Upper lobe of left lung (tissue), 6 donors: ENCODE data around the gene TMEM138. TPM values are rescaled to one million over a fixed set of nuclear protein-coding genes. Genes with fewer than 3 reads are reported as not detected.

Experiments used
- ATAC-seq, 2 donors: fragments of 200-7000 bp; cut with Tn5 transposase; one replicate each; pipeline ENCODE4 v1.9.1; 2022; ENCODE audit warnings: mild to moderate bottlenecking in 2 of 2, moderate library complexity in 2 of 2; ENCODE audit not compliant: low FRiP score in 2 of 2
- DNase-seq, 2 donors: peaks; one replicate each; pipeline ENCODE4 v3.0.0-alpha.2; 2019 to 2020
- H3K27ac ChIP-seq, 4 donors: fragments of 200-600 bp; sonication (generic); one replicate each; pipeline ENCODE4 v1.5.1; 2016 to 2019
- H3K27me3 ChIP-seq, 4 donors: fragments of 200-600 bp; sonication (generic); one replicate each; pipeline ENCODE4 v1.5.1; 2017 to 2019
- H3K36me3 ChIP-seq, 4 donors: fragments of 200-600 bp; sonication (generic); one replicate each; pipeline ENCODE4 v1.5.1; 2016 to 2019
- H3K4me1 ChIP-seq, 4 donors: fragments of 200-600 bp; sonication (generic); one replicate each; pipeline ENCODE4 v1.5.1; 2018 to 2019
- H3K4me3 ChIP-seq, 4 donors: fragments of 200-600 bp; sonication (generic); one replicate each; pipeline ENCODE4 v1.5.1; 2017 to 2019; ENCODE audit warnings: mild to moderate bottlenecking in 2 of 4, moderate library complexity in 1 of 4
- H3K9me3 ChIP-seq, 4 donors: fragments of 200-600 bp; sonication (generic); one replicate each; pipeline ENCODE4 v1.5.1; 2018 to 2019
- EP300 ChIP-seq, 4 donors: sonication (generic); formaldehyde crosslinking; IDR thresholded peaks; one replicate each; pipeline ENCODE4 v1.5.1; 2017; ENCODE audit warnings: antibody characterized with exemption in 4 of 4, control low read depth in 2 of 4
- POLR2A ChIP-seq, 4 donors: fragments of 450-650 bp; IDR thresholded peaks; one replicate each; pipeline ENCODE4 v1.5.1; 2016 to 2017; ENCODE audit warnings: antibody characterized with exemption in 4 of 4, mild to moderate bottlenecking in 2 of 4
- POLR2AphosphoS5 ChIP-seq, 2 donors: sonication (generic); formaldehyde crosslinking; IDR thresholded peaks; one replicate each; pipeline ENCODE4 v1.5.1; 2017; ENCODE audit warnings: antibody characterized with exemption in 2 of 2
- WGBS, 2 donors: methylation state at CpG; one replicate each; pipeline ENCODE4 v1.1.5; 2017 to 2018; 5-methylcytosine and 5-hydroxymethylcytosine counted together
- total RNA-seq, 6 donors: library from RNA; depleted of rRNA in 4 of 6; stranded (reverse); fragments of >200 nt in 4 of 6; gene quantifications; one replicate each; pipeline versions ENCODE4 v1.1.0 to v1.2.1, GENCODE V29; 2016 to 2021
- TF ChIP-seq, protein P1 (sequence below), 6 experiments: fragments of 450-650 bp in 4 of 6; fragments of 200-600 bp in 2 of 6; sonication (generic) in 2 of 6; IDR thresholded peaks; one replicate each; pipeline ENCODE4 v1.5.1; 2016 to 2019; ENCODE audit warnings: antibody characterized with exemption in 6 of 6
- donor health status: DM: no; HTN: no; CAD: no; lungs with moderate emphysema.
- donor health status: DM: no; HTN: yes; CAD: no; lungs with severe emphysema.

The TMEM138 gene
- total RNA-seq, 6 donors from 2014 or later: 23.5 to 95.3 (median 34.5) TPM

GRCh38 chr11:61406067-61406466, 43.9 kb downstream of the TMEM138 start:
- WGBS, 2 donors: 92 to 96% methylated on average over 2 of the region's 2 CpGs
- H3K9me3 ChIP-seq: no peaks in the 10 kb centered on the region
- no peak for DNase-seq
- no peak overlapping the region for H3K4me3 ChIP-seq
- H3K36me3 ChIP-seq: peaks cover 35 to 97% (median 79%) of the 10 kb centered on the region in 4 donors
- no peak for ATAC-seq
- no peak for TF ChIP-seq POLR2A (IDR thresholded peaks at IDR 0.05)
- TF ChIP-seq, protein P1, sequence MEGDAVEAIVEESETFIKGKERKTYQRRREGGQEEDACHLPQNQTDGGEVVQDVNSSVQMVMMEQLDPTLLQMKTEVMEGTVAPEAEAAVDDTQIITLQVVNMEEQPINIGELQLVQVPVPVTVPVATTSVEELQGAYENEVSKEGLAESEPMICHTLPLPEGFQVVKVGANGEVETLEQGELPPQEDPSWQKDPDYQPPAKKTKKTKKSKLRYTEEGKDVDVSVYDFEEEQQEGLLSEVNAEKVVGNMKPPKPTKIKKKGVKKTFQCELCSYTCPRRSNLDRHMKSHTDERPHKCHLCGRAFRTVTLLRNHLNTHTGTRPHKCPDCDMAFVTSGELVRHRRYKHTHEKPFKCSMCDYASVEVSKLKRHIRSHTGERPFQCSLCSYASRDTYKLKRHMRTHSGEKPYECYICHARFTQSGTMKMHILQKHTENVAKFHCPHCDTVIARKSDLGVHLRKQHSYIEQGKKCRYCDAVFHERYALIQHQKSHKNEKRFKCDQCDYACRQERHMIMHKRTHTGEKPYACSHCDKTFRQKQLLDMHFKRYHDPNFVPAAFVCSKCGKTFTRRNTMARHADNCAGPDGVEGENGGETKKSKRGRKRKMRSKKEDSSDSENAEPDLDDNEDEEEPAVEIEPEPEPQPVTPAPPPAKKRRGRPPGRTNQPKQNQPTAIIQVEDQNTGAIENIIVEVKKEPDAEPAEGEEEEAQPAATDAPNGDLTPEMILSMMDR (IDR thresholded peaks at IDR 0.05): no peak
- TF ChIP-seq POLR2AphosphoS5 (IDR thresholded peaks at IDR 0.05): no peak
- no peak for TF ChIP-seq EP300 (IDR thresholded peaks at IDR 0.05)
- no peaks in the 10 kb centered on the region for H3K27me3 ChIP-seq
- H3K27ac ChIP-seq: no peak overlapping the region
- no peaks in the 10 kb centered on the region for H3K4me1 ChIP-seq

GRCh38 chr11:61406991-61407728, 45.0 kb downstream of the TMEM138 start:
- Histone ChIP-seq H3K27me3 (no peaks in the 10 kb centered on the region), H3K9me3 (no peaks in the 10 kb centered on the region), H3K4me1 (no peaks in the 10 kb centered on the region), H3K36me3 (peaks cover 44 to 98% (median 89%) of the 10 kb centered on the region in 4 donors), H3K27ac (no peak overlapping the region), H3K4me3 (no peak overlapping the region)
- no peak for ATAC-seq
- 93 to 97% methylated on average over 5 of the region's 5 CpGs for WGBS, 2 donors
- TF ChIP-seq POLR2AphosphoS5 (IDR thresholded peaks at IDR 0.05) (no peak), POLR2A (IDR thresholded peaks at IDR 0.05) (no peak), EP300 (IDR thresholded peaks at IDR 0.05) (no peak)
- TF ChIP-seq, protein P1 (IDR thresholded peaks at IDR 0.05): no peak
- no peak for DNase-seq

DNA sequence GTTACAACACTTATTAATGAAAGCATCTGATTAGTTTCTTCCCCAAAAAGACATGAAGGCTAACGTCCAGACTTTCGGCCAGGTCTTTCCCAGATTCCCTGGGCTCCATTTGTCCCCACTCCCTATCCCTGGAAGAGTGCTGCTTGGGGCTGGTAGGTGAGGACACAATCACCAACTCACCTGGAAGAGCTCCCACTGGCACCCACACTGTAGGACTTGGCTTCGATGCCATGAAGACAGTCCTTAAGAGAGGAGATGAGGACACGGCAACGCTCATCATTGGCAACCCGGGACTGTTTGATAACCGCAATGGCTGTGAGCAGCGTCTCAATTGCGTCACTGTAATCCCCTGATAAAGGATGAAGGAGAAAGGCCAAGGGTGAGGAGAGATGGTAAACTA, 49.4 kb downstream of the TMEM138 start:
- no peaks in the 10 kb centered on the region for H3K27me3 ChIP-seq
- no peak for ATAC-seq
- no peak overlapping the region for H3K4me3 ChIP-seq
- no peak for DNase-seq
- TF ChIP-seq, protein P1 (IDR thresholded peaks at IDR 0.05): no peak
- TF ChIP-seq POLR2AphosphoS5 (IDR thresholded peaks at IDR 0.05) (no peak), EP300 (IDR thresholded peaks at IDR 0.05) (no peak), POLR2A (IDR thresholded peaks at IDR 0.05) (no peak)
- no peaks in the 10 kb centered on the region for H3K4me1 ChIP-seq
- 80 to 83% methylated on average over 9 of the region's 9 CpGs for WGBS, 2 donors
- peaks cover 59 to 100% (median 96%) of the 10 kb centered on the region in 4 donors for H3K36me3 ChIP-seq
- no peak overlapping the region for H3K27ac ChIP-seq
- no peaks in the 10 kb centered on the region for H3K9me3 ChIP-seq

- TF ChIP-seq POLR2A (IDR thresholded peaks at IDR 0.05): no peak
- TF ChIP-seq, protein P1 (IDR thresholded peaks at IDR 0.05): no peak
- no peak for TF ChIP-seq POLR2AphosphoS5 (IDR thresholded peaks at IDR 0.05)
- no peak overlapping the region for H3K27ac ChIP-seq
- no peaks in the 10 kb centered on the region for H3K9me3 ChIP-seq
- H3K4me1 ChIP-seq: peaks cover 0 to 18% (median 10%) of the 10 kb centered on the region in 4 donors
- no peak overlapping the region for H3K4me3 ChIP-seq
- ATAC-seq (peak in 1 of 2 donors; percentile 71), DNase-seq (no peak)
- WGBS, 2 donors: 82 to 86% methylated on average over 3 of the region's 3 CpGs
- peaks cover 63 to 100% (median 93%) of the 10 kb centered on the region in 4 donors for H3K36me3 ChIP-seq
- no peaks in the 10 kb centered on the region for H3K27me3 ChIP-seq
Observed at GRCh38 chr11:61413496-61413895, 51.3 kb downstream of the TMEM138 start.

DNA sequence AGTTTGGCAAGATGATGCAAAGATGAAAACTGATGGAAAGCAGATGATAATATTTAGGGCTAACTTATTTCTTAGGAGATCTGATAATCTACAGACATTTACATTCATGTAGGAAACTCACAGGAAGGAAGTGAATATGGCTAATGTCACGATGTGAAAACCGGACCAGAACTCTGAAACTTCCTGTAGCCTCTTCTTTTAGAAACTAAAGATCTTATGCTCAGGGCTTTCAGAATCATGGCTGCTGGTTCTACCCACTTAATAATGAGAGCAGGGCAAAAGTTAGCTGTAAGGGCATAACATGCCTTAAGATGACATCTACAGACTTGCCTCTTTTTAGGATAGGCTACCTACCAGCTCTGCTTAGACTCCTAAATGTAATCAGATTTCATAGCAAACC, 52.4 kb downstream of the TMEM138 start:
- TF ChIP-seq, protein P1 (IDR thresholded peaks at IDR 0.05): no peak
- TF ChIP-seq POLR2AphosphoS5 (IDR thresholded peaks at IDR 0.05) (no peak), POLR2A (IDR thresholded peaks at IDR 0.05) (no peak), EP300 (IDR thresholded peaks at IDR 0.05) (no peak)
- no peak for ATAC-seq
- Histone ChIP-seq H3K9me3 (no peaks in the 10 kb centered on the region), H3K36me3 (peaks cover 69 to 100% (median 93%) of the 10 kb centered on the region in 4 donors), H3K27me3 (no peaks in the 10 kb centered on the region), H3K27ac (no peak overlapping the region), H3K4me3 (no peak overlapping the region), H3K4me1 (peaks cover 0 to 19% (median 11%) of the 10 kb centered on the region in 4 donors)
- 68 to 73% methylated on average over 2 of the region's 2 CpGs for WGBS, 2 donors
- no peak for DNase-seq
